Epidermal melanocyte (primary cell): Measurements from ENCODE around the gene OR4C15.

Experiments used
- DNase-seq: peaks from one replicate; pipeline ENCODE4 v3.0.0; 2011; ENCODE audit warnings: low spot score; ENCODE audit not compliant: insufficient read length

OR4C15 gene

DNA sequence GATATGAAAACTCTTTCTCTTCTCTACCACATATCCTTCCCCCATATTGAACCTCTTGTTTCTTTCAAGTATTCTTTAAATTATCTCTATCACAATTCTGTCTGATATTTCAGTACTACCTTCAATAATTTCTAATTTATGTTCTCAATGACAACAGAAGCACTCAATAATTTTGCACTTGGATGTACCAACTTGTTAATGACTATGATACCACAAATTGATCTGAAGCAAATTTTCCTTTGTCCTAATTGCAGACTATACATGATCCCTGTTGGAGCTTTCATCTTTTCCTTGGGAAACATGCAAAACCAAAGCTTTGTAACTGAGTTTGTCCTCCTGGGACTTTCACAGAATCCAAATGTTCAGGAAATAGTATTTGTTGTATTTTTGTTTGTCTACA lies at the start of gene OR4C15:
OR4C15 (plus strand) TSS at position 301 of the 400 bp plus-strand sequence; CDS start at position 301, 0 bp downstream.
- DNase-seq, result no peak

DNA sequence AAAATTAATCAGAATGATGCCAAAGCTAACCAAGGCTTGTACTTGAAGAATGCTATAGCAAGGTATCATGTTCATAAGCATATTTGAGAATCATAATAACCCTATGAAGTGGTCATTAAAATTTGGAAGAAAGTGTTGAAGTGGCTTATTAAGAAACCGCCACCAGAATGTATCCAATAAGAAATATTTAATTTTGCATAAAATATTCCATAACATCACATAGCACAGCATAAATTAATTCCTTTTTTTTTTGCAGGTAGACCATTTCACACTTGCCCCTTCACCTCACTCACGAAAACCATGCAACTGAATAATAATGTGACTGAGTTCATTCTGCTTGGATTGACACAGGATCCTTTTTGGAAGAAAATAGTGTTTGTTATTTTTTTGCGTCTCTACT lies 17.6 kb downstream of the OR4C15 start, which contains the start of gene OR4C16:
OR4C16 (plus strand) TSS at position 301 of the 400 bp plus-strand sequence; CDS start at position 301, 0 bp downstream.
- no peak for DNase-seq

DNA sequence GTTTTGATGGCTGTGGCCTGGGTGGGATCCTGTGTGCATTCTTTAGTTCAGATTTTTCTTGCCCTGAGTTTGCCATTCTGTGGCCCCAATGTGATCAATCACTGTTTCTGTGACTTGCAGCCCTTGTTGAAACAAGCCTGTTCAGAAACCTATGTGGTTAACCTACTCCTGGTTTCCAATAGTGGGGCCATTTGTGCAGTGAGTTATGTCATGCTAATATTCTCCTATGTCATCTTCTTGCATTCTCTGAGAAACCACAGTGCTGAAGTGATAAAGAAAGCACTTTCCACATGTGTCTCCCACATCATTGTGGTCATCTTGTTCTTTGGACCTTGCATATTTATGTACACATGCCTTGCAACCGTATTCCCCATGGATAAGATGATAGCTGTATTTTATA lies 18.3 kb downstream of the OR4C15 start:
- no peak for DNase-seq
